Stomach (tissue), 9 donors: ENCODE measurements around the gene KLK5. TPM values are rescaled to one million over a fixed set of nuclear protein-coding genes. Genes with fewer than 3 reads are reported as not detected.

Experiments used
- DNase-seq, 2 donors: peaks; one replicate each; pipeline versions ENCODE4 v3.0.0 to v3.0.0-alpha.2; 2013 to 2019
- H3K27ac ChIP-seq, 5 donors: fragments of 200-600 bp in 4 of 5; sonication (generic) in 4 of 5; one replicate each; pipeline ENCODE4 v1.5.1; 2013 to 2019; ENCODE audit warnings: mild to moderate bottlenecking in 1 of 5, moderate library complexity in 1 of 5
- H3K27me3 ChIP-seq, 3 donors: fragments of 200-600 bp; sonication (generic); one replicate each; pipeline ENCODE4 v1.5.1; 2017 to 2019; ENCODE audit warnings: mixed run types in 1 of 3
- H3K36me3 ChIP-seq, 4 donors: fragments of 200-600 bp; sonication (generic); 1 replicate in 3 of 4; 2 replicates in 1 of 4; pipeline ENCODE4 v1.5.1; 2016 to 2019
- H3K4me1 ChIP-seq, 4 donors: fragments of 200-600 bp; sonication (generic); one replicate each; pipeline ENCODE4 v1.5.1; 2016 to 2019
- H3K4me3 ChIP-seq, 4 donors: fragments of 200-600 bp; sonication (generic) in 3 of 4; one replicate each; pipeline ENCODE4 v1.5.1; 2016 to 2019; ENCODE audit warnings: mild to moderate bottlenecking in 1 of 4
- H3K9me3 ChIP-seq, 4 donors: fragments of 200-600 bp; sonication (generic); one replicate each; pipeline ENCODE4 v1.5.1; 2016 to 2019
- EP300 ChIP-seq: sonication (generic); formaldehyde crosslinking; IDR thresholded peaks from one replicate; pipeline ENCODE4 v1.6.1; 2017; ENCODE audit warnings: antibody characterized with exemption
- POLR2A ChIP-seq, 4 donors: fragments of 450-650 bp; IDR thresholded peaks; one replicate each; pipeline ENCODE4 v1.6.1; 2016; ENCODE audit warnings: antibody characterized with exemption in 4 of 4, control low read depth in 2 of 4, mild to moderate bottlenecking in 1 of 4, moderate library complexity in 1 of 4
- POLR2AphosphoS5 ChIP-seq, 3 donors: sonication (generic); formaldehyde crosslinking; IDR thresholded peaks; one replicate each; pipeline ENCODE4 v1.6.1; 2016; ENCODE audit warnings: antibody characterized with exemption in 3 of 3
- WGBS, 5 donors: extraction: QIAGEN DNeasy Blood & Tissue Kit in 3 of 5; methylation state at CpG; one replicate each; pipeline versions ENCODE4 v1.1.5 to v1.1.7; 2013 to 2018; 5-methylcytosine and 5-hydroxymethylcytosine counted together
- intact Hi-C: fragments of 100-400 bp; cut with DNase I; formaldehyde crosslinking; loops from one replicate; pipeline ENCODE4 v1.15.1; 2023; ENCODE audit warnings: low total_unique reads
- polyA plus RNA-seq, 3 donors: library from polyadenylated mRNA; stranded (reverse); fragments of 200-250 nt; gene quantifications; one replicate each; pipeline ENCODE4 v1.2.3, GENCODE V29; 2013
- total RNA-seq, 5 donors: library from RNA; depleted of rRNA; stranded (reverse); fragments of >200 nt; gene quantifications; one replicate each; pipeline versions ENCODE4 v1.1.0 to v1.2.3, GENCODE V29; 2014 to 2016
- TF ChIP-seq, protein P1 (sequence below), 7 experiments: fragments of 450-650 bp in 4 of 7; fragments of 200-600 bp in 3 of 7; sonication (generic) in 3 of 7; IDR thresholded peaks; one replicate each; pipeline ENCODE4 v1.5.1; 2016 to 2019; ENCODE audit warnings: antibody characterized with exemption in 7 of 7, control low read depth in 2 of 7, mild to moderate bottlenecking in 1 of 7
- donor health status: healthy with polysubstance abuse.
- donor health status: Bipolar disorder and iron deficiency.
- donor health status: healthy.

The KLK5 gene
- total and polyA plus RNA-seq, 8 donors = 10.4 TPM; not detected in 7

DNA sequence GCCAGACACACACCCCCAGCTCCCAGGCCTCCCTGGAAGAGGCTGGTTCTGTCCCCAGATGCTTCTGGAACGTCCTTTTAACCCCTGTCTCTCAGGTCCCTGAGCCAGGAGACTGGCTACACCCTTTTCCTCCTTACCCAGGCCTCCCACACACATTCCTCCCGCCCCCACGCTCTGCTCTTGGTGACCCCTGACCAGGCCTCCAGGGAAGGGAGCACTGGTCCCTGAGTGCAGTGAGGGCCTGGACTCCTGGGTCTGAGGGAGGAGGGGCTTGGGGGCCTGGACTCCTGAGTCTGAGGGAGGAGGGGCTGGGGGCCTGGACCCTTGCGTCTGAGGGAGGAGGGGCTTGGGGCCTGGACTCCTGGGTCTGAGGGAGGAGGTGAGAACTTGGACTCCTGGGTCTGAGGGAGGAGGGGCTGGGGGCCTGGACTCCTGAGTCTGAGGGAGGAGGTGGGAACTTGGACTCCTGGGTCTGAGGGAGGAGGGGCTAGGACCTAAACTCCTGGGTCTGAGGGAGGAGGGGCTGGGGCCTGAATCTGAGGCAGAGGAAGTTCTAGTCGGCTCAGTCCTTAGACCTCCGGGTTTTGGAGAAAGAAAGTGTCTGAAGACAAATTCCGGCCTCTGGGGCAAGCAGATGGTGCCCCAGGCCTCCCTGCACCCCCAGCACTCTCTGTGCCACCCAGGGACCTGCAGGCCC, 16.0 kb upstream of the KLK5 start:
- H3K9me3 ChIP-seq = no peaks in the 10 kb centered on the region
- no peak overlapping the region for H3K27ac ChIP-seq
- H3K36me3 ChIP-seq = no peaks in the 10 kb centered on the region
- H3K4me3 ChIP-seq = no peak overlapping the region
- DNase-seq = no peak
- no peaks in the 10 kb centered on the region for H3K4me1 ChIP-seq
- H3K27me3 ChIP-seq = peaks cover 0 to 93% (median 19%) of the 10 kb centered on the region in 3 donors
- WGBS, 5 donors = 16 to 31% (median 27%) methylated on average over 6 to 7 of the region's 7 CpGs
- intact Hi-C loops = no loop called here
- TF ChIP-seq POLR2A (IDR thresholded peaks at IDR 0.05) = no peak
- TF ChIP-seq POLR2AphosphoS5 (IDR thresholded peaks at IDR 0.05) = no peak
- TF ChIP-seq EP300 = no peak
- TF ChIP-seq, protein P1, sequence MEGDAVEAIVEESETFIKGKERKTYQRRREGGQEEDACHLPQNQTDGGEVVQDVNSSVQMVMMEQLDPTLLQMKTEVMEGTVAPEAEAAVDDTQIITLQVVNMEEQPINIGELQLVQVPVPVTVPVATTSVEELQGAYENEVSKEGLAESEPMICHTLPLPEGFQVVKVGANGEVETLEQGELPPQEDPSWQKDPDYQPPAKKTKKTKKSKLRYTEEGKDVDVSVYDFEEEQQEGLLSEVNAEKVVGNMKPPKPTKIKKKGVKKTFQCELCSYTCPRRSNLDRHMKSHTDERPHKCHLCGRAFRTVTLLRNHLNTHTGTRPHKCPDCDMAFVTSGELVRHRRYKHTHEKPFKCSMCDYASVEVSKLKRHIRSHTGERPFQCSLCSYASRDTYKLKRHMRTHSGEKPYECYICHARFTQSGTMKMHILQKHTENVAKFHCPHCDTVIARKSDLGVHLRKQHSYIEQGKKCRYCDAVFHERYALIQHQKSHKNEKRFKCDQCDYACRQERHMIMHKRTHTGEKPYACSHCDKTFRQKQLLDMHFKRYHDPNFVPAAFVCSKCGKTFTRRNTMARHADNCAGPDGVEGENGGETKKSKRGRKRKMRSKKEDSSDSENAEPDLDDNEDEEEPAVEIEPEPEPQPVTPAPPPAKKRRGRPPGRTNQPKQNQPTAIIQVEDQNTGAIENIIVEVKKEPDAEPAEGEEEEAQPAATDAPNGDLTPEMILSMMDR (IDR thresholded peaks at IDR 0.05) = no peak

DNA sequence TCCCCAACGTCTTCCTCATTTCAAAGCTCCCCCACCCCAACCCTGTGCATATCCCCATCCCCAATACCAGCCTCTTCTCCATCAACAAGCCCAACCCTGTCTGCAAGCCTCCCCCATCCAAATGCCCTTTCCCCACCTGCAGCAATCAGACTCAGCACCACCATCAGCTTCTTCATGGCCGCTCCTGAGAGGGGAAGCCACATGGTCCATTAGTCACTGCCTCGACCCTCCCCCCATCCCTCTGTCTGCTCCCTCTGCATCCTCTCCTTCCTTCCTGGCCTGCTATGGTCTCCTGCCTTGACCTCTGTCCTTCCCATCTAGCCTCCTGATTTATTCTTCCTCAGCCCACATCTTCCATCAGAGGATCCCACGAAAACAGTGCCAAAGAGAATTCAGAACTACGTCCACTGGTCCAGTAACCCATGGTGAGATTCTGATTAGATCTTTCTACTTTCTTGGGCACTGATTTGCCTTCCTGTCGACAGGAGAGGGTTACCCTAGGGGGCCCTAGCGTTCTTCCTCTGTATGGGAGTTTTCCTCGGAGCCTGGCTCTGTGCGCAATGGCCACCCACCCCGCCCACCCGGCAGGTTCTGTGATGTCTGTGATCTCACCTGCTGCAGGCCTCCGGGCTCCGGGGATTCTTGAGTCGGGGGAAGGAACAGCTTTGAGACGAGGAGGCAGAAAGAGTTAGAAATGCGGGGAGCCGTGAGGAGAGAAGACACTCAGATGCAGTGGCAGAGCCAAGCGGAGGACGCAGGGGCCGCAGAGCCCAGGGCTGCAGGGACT, 15.3 kb upstream of the KLK5 start:
- Histone ChIP-seq H3K9me3 (no peaks in the 10 kb centered on the region), H3K36me3 (no peaks in the 10 kb centered on the region), H3K4me3 (no peak overlapping the region), H3K27me3 (peaks cover 0 to 94% (median 19%) of the 10 kb centered on the region in 3 donors), H3K27ac (no peak overlapping the region), H3K4me1 (no peaks in the 10 kb centered on the region)
- TF ChIP-seq, protein P1 (IDR thresholded peaks at IDR 0.05) = no peak
- TF ChIP-seq EP300 = no peak
- no peak for TF ChIP-seq POLR2A (IDR thresholded peaks at IDR 0.05)
- no peak for TF ChIP-seq POLR2AphosphoS5 (IDR thresholded peaks at IDR 0.05)
- intact Hi-C loops = no loop called here
- no peak for DNase-seq
- 36 to 40% (median 37%) methylated on average over 20 of the region's 20 CpGs for WGBS, 5 donors

DNA sequence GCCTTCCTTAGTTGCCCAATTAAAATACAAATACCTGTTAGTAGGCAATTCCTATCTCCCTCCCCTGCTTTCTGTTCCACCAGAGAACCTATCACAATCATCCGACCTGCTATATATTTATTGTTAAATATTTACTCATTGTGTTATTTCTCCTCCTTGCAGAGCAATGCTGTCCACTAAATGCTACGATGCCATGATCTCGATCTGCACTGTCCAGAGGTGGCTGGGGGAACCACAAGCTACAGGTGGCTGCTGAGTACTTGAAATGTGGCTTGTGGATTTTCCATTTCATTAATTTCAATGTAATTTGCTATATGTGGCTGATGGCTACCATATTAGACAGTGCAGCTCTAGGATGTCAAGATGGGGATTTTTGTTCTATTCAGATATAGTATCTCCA, 11.4 kb upstream of the KLK5 start:
- Histone ChIP-seq H3K36me3 (no peaks in the 10 kb centered on the region), H3K9me3 (no peaks in the 10 kb centered on the region), H3K4me3 (no peak overlapping the region), H3K4me1 (no peaks in the 10 kb centered on the region), H3K27ac (no peak overlapping the region), H3K27me3 (peaks cover 0 to 79% (median 10%) of the 10 kb centered on the region in 3 donors)
- TF ChIP-seq POLR2A (IDR thresholded peaks at IDR 0.05) (no peak), POLR2AphosphoS5 (IDR thresholded peaks at IDR 0.05) (no peak), EP300 (no peak)
- TF ChIP-seq, protein P1 (IDR thresholded peaks at IDR 0.05) = no peak
- intact Hi-C loops = no loop called here
- DNase-seq = no peak
- 64 to 73% (median 65%) methylated on average over 3 of the region's 3 CpGs for WGBS, 5 donors

DNA sequence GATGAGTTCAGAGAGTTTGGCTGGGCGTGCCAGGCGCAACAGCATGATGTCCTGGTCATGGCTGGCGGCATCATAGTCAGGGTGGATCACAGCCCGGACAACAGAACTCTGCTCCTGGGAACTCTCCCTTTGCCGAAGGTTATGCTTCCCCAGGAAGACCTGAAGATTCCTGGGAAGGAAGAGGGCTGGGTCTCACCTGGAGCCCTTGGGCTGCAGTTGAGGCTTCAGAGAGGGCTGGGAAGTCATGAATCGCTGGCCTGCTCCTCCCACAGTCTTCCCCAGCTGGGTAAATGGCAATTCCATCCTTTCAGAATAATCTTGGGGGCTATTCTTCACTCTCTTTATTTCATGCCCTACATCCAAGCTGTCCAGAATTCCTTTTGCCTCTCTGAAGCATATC, 10.5 kb upstream of the KLK5 start:
- Histone ChIP-seq H3K27me3 (peaks cover 0 to 76% (median 2%) of the 10 kb centered on the region in 3 donors), H3K27ac (no peak overlapping the region), H3K9me3 (no peaks in the 10 kb centered on the region), H3K36me3 (no peaks in the 10 kb centered on the region), H3K4me1 (no peaks in the 10 kb centered on the region), H3K4me3 (no peak overlapping the region)
- WGBS, 5 donors = 70 to 88% (median 80%) methylated on average over 6 of the region's 6 CpGs
- intact Hi-C loops = no loop called here
- TF ChIP-seq, protein P1 (IDR thresholded peaks at IDR 0.05) = no peak
- no peak for TF ChIP-seq EP300
- no peak for TF ChIP-seq POLR2A (IDR thresholded peaks at IDR 0.05)
- no peak for TF ChIP-seq POLR2AphosphoS5 (IDR thresholded peaks at IDR 0.05)
- DNase-seq = no peak
